H1 (cell line): ENCODE results near the gene APOOL. TPM values are rescaled to one million over a fixed set of nuclear protein-coding genes. Genes with fewer than 3 reads are reported as not detected.

Experiments
- CTCF ChIA-PET: fragments of 300-600 bp; sonication (Branson Sonifier 250); formaldehyde crosslinking; loops from one replicate; lab custom pipeline; 2021; ENCODE audit not compliant: partially characterized antibody; lab: Charles Lee
- POLR2A ChIA-PET: fragments of 300-600 bp; sonication (Branson Sonifier 250); formaldehyde crosslinking; loops from one replicate; lab custom pipeline; 2021; ENCODE audit warnings: inconsistent platforms; ENCODE audit not compliant: partially characterized antibody; lab: Charles Lee
- DNase-seq, 2 experiments: peaks; one replicate each; pipeline versions ENCODE4 v3.0.0 to v3.0.0-alpha.2; 2010 to 2022; ENCODE audit warnings: low spot score in 2 of 2, low read depth in 1 of 2, mixed read lengths in 1 of 2
- FAIRE-seq: peaks from 2 replicates; lab custom pipeline; 2011; peaks lifted over from hg19 to GRCh38; lab: Jason Lieb, UNC
- H2AFZ ChIP-seq: 2 replicates; pipeline ENCODE4 v1.8.1; 2012; ENCODE audit warnings: low read length, inconsistent platforms
- H2AK5ac ChIP-seq: 2 replicates; pipeline ENCODE4 v1.6.1; 2013; ENCODE audit warnings: low read depth, low read length
- H2BK120ac ChIP-seq: replicated peaks from 2 replicates; pipeline ENCODE3; 2013; ENCODE audit warnings: low read depth, low read length, inconsistent platforms
- H2BK12ac ChIP-seq: 2 replicates; pipeline ENCODE4 v1.6.1; 2013; ENCODE audit warnings: low read depth, low read length
- H2BK15ac ChIP-seq: 2 replicates; pipeline ENCODE4 v1.6.1; 2013; ENCODE audit warnings: low read length
- H2BK20ac ChIP-seq: 2 replicates; pipeline ENCODE4 v1.6.1; 2013; ENCODE audit warnings: low read length
- H2BK5ac ChIP-seq: 2 replicates; pipeline ENCODE4 v1.6.1; 2013; ENCODE audit warnings: low read depth, low read length
- H3K14ac ChIP-seq: 2 replicates; pipeline ENCODE4 v1.6.1; 2013; ENCODE audit warnings: inconsistent platforms; ENCODE audit not compliant: insufficient read length
- H3K18ac ChIP-seq: 2 replicates; pipeline ENCODE4 v1.6.1; 2013; ENCODE audit warnings: low read length; ENCODE audit errors: extremely low read depth
- H3K23ac ChIP-seq: 2 replicates; pipeline ENCODE4 v1.6.1; 2013; ENCODE audit warnings: inconsistent platforms; ENCODE audit not compliant: insufficient read length
- H3K23me2 ChIP-seq: 2 replicates; pipeline ENCODE4 v1.6.1; 2013; ENCODE audit warnings: low read depth, low read length
- H3K27ac ChIP-seq: 2 replicates; pipeline ENCODE4 v1.6.1; 2011; ENCODE audit warnings: low read depth, low read length, inconsistent platforms
- H3K27me3 ChIP-seq, 4 experiments: replicated peaks in 1 of 4; 1 replicate in 1 of 4; 2 replicates in 3 of 4; pipeline versions ENCODE4 v1.6.1 to v1.8.1; 2011 to 2013; ENCODE audit warnings: low read length in 3 of 4, mild to moderate bottlenecking in 3 of 4, inconsistent platforms in 2 of 4, mixed read lengths in 2 of 4, moderate library complexity in 1 of 4; ENCODE audit not compliant: control insufficient read depth in 3 of 4, insufficient read depth in 3 of 4; ENCODE audit errors: extremely low read depth in 1 of 4
- H3K36me3 ChIP-seq, 4 experiments: 2 replicates each; pipeline versions ENCODE4 v1.6.1 to v1.8.1; 2011 to 2013; ENCODE audit warnings: mild to moderate bottlenecking in 4 of 4, low read length in 3 of 4, moderate library complexity in 2 of 4, control low read depth in 1 of 4, inconsistent platforms in 1 of 4; ENCODE audit not compliant: insufficient read depth in 4 of 4, control insufficient read depth in 2 of 4
- H3K4ac ChIP-seq: replicated peaks from 2 replicates; pipeline ENCODE3; 2013; ENCODE audit warnings: low read length, low read depth, mixed read lengths, inconsistent platforms; ENCODE audit not compliant: insufficient read length
- H3K4me1 ChIP-seq, 4 experiments: replicated peaks in 1 of 4; 1 replicate in 1 of 4; 2 replicates in 3 of 4; pipeline versions ENCODE4 v1.6.1 to v1.8.1; 2011 to 2013; ENCODE audit warnings: low read length in 3 of 4, inconsistent platforms in 2 of 4, mixed read lengths in 1 of 4; ENCODE audit not compliant: insufficient read depth in 4 of 4, control insufficient read depth in 3 of 4
- H3K4me2 ChIP-seq, 2 experiments: 2 replicates each; pipeline versions ENCODE4 v1.6.1 to v1.8.1; 2011 to 2013; ENCODE audit warnings: low read depth in 2 of 2, low read length in 2 of 2, control low read depth in 1 of 2, inconsistent platforms in 1 of 2, mild to moderate bottlenecking in 1 of 2; ENCODE audit not compliant: insufficient read depth in 1 of 2
- H3K4me3 ChIP-seq, 4 experiments: fragments of 200-600, 300-600 bp in 1 of 4; sonication (generic), shearing (Covaris generic), sonication (Bioruptor Twin) in 1 of 4; 2 replicates each; pipeline versions ENCODE4 v1.5.1 to v1.8.1; 2011 to 2016; ENCODE audit warnings: low read length in 4 of 4, low read depth in 3 of 4, control low read depth in 2 of 4, inconsistent platforms in 2 of 4, mild to moderate bottlenecking in 2 of 4, mixed read lengths in 1 of 4, moderate library complexity in 1 of 4; ENCODE audit not compliant: insufficient read depth in 2 of 4; ENCODE audit errors: extremely low read depth in 1 of 4
- H3K56ac ChIP-seq: replicated peaks from 2 replicates; pipeline ENCODE3; 2013; ENCODE audit warnings: low read depth, mild to moderate bottlenecking, mixed read lengths, low read length, inconsistent platforms; ENCODE audit not compliant: insufficient read length
- H3K79me1 ChIP-seq: 2 replicates; pipeline ENCODE4 v1.6.1; 2013; ENCODE audit warnings: low read depth, low read length, control low read depth
- H3K79me2 ChIP-seq, 2 experiments: 2 replicates each; pipeline versions ENCODE4 v1.6.1 to v1.8.1; 2012 to 2013; ENCODE audit warnings: low read length in 2 of 2, mild to moderate bottlenecking in 2 of 2, inconsistent platforms in 1 of 2; ENCODE audit not compliant: insufficient read depth in 2 of 2, control insufficient read depth in 1 of 2
- H3K9ac ChIP-seq, 4 experiments: replicated peaks in 1 of 4; 1 replicate in 1 of 4; 2 replicates in 3 of 4; pipeline versions ENCODE4 v1.6.1 to v1.8.1; 2011 to 2013; ENCODE audit warnings: low read depth in 3 of 4, low read length in 3 of 4, control low read depth in 2 of 4, mild to moderate bottlenecking in 2 of 4, moderate library complexity in 2 of 4, inconsistent platforms in 1 of 4; ENCODE audit errors: extremely low read depth in 1 of 4
- H3K9me3 ChIP-seq, 2 experiments: 2 replicates each; pipeline versions ENCODE4 v1.6.1 to v1.8.1; 2012 to 2013; ENCODE audit warnings: mild to moderate bottlenecking in 2 of 2, moderate library complexity in 2 of 2, control low read depth in 1 of 2, inconsistent platforms in 1 of 2, low read depth in 1 of 2, low read length in 1 of 2, mixed read lengths in 1 of 2; ENCODE audit not compliant: insufficient read depth in 2 of 2
- H4K20me1 ChIP-seq, 2 experiments: replicated peaks in 1 of 2; 2 replicates each; pipeline versions ENCODE3 to v1.8.1; 2011 to 2013; ENCODE audit warnings: inconsistent platforms in 2 of 2, low read length in 2 of 2, mild to moderate bottlenecking in 1 of 2; ENCODE audit not compliant: insufficient read depth in 2 of 2, control insufficient read depth in 1 of 2
- H4K5ac ChIP-seq: 2 replicates; pipeline ENCODE4 v1.6.1; 2013; ENCODE audit warnings: low read length, low read depth, mixed read lengths, inconsistent platforms; ENCODE audit not compliant: insufficient read length
- H4K8ac ChIP-seq: 2 replicates; pipeline ENCODE4 v1.8.0; 2013; ENCODE audit warnings: mild to moderate bottlenecking, moderate library complexity, low read length, inconsistent platforms; ENCODE audit not compliant: insufficient read depth; ENCODE audit errors: extremely low read depth
- H4K91ac ChIP-seq: replicated peaks from 2 replicates; pipeline ENCODE3; 2013; ENCODE audit warnings: low read length, mixed read lengths, inconsistent platforms; ENCODE audit not compliant: insufficient read length
- SAP30 ChIP-seq: fragments of 300-600 bp; sonication (generic); IDR thresholded peaks from 2 replicates; pipeline ENCODE4 v1.7.1; 2012; ENCODE audit warnings: low read length, moderate library complexity, mild to moderate bottlenecking, inconsistent platforms; ENCODE audit not compliant: insufficient read depth, insufficient replicate concordance
- WGBS, 2 experiments: shearing (Covaris generic) in 1 of 2; methylation state at CpG; one replicate each; pipeline versions ENCODE4 v1.1.6 to v1.1.7; 2013 to 2015; ENCODE audit warnings: low lambda C conversion rate in 2 of 2, mixed read lengths in 2 of 2, inconsistent platforms in 1 of 2, low coverage in 1 of 2, missing lambda C conversion rate in 1 of 2; ENCODE audit not compliant: insufficient replicate concordance in 2 of 2, insufficient coverage in 1 of 2, insufficient read length in 1 of 2; ENCODE audit errors: extremely low coverage in 1 of 2, missing lambda C conversion rate in 1 of 2; 5-methylcytosine and 5-hydroxymethylcytosine counted together
- polyA plus RNA-seq, 7 experiments: library from polyadenylated mRNA; depleted of rRNA in 3 of 7; stranded (reverse) in 5 of 7; unstranded in 2 of 7; fragments of >200 nt in 5 of 7; fragments of 200-250 nt in 2 of 7; gene quantifications; 1 replicate in 5 of 7; 2 replicates in 1 of 7; 4 replicates in 1 of 7; pipeline versions ENCODE4 v1.2.1 to v1.2.3, GENCODE V29; 2011 to 2013; ENCODE audit warnings: missing spikeins in 2 of 7, mixed read lengths in 2 of 7
- total RNA-seq: library from RNA; stranded (reverse); fragmentation: NEBNext Ultra II Directional; extraction: Animal tissue kit (Norgen Biotek cat#: 25700); gene quantifications from 2 replicates; pipeline ENCODE4 v1.2.1, GENCODE V29; 2021

The APOOL gene
- total and polyA plus RNA-seq, 2 of the 8 experiments (the other 6 are each of a cell fraction or from before 2014, with no cell fraction given), result 2.4 to 8.1 TPM

GRCh38 chrX:85115252-85115651 is 111.6 kb downstream of the APOOL start:
- Histone ChIP-seq H3K4ac (no peak overlapping the region), H2AFZ (no peak overlapping the region), H2BK12ac (no peak overlapping the region), H3K79me1 (no peaks in the 10 kb centered on the region), H4K91ac (no peak overlapping the region), H4K20me1 (no peaks in the 10 kb centered on the region), H3K18ac (no peak overlapping the region), H3K4me1 (no peaks in the 10 kb centered on the region), H2AK5ac (no peak overlapping the region), H3K79me2 (no peaks in the 10 kb centered on the region), H3K36me3 (no peaks in the 10 kb centered on the region), H3K9ac (no peak overlapping the region), H3K56ac (no peak overlapping the region), H2BK20ac (no peak overlapping the region), H2BK15ac (no peak overlapping the region), H3K23me2 (no peaks in the 10 kb centered on the region), H3K4me2 (no peak overlapping the region), H3K27me3 (no peaks in the 10 kb centered on the region), H3K4me3 (no peak overlapping the region), H3K27ac (no peak overlapping the region), H3K14ac (no peak overlapping the region), H3K9me3 (no peaks in the 10 kb centered on the region), H2BK5ac (no peak overlapping the region), H4K5ac (no peak overlapping the region), H3K23ac (no peak overlapping the region), H2BK120ac (no peak overlapping the region), H4K8ac (no peak overlapping the region)
- FAIRE-seq (no peak), DNase-seq (no peak)
- TF ChIP-seq SAP30, result no peak
- CTCF ChIA-PET, result no interaction called here
- WGBS, 2 experiments, result 73% methylated on average over 1 of the region's 1 CpG; no CpG with 5 or more reads in 1 of the 2 experiments
- POLR2A ChIA-PET, result no interaction called here
